ENCODE data around the gene NFXL1.

NFXL1 gene

GRCh38 chr4:47852136-47852535, 62.2 kb downstream of the NFXL1 start:
- Histone ChIP-seq H2AFZ (ENCODE audit: low read length) (no peak overlapping the region), H3K27ac (ENCODE audit: low read depth, low read length, poor library complexity, severe bottlenecking) (no peak overlapping the region), H3K9ac (ENCODE audit: low read length) (no peak overlapping the region), H3K36me3 (ENCODE audit: insufficient read depth, low read length) (peaks cover 60% of the 10 kb centered on the region), H3K9me2 (ENCODE audit: low read depth, low read length) (no peaks in the 10 kb centered on the region), H4K20me1 (ENCODE audit: insufficient read depth, low read length) (no peaks in the 10 kb centered on the region), H3K9me3 (ENCODE audit: low read length) (no peaks in the 10 kb centered on the region), H3K79me2 (ENCODE audit: insufficient read depth, low read length) (no peaks in the 10 kb centered on the region), H3F3A (ENCODE audit: insufficient read depth, low read length) (no peaks in the 10 kb centered on the region), H3K4me3 (ENCODE audit: low read depth, low read length, poor library complexity, severe bottlenecking) (no peak overlapping the region), H3K4me1 (ENCODE audit: insufficient read depth, low read length, severe bottlenecking) (no peaks in the 10 kb centered on the region), H3K27me3 (ENCODE audit: insufficient read depth, low read length) (no peaks in the 10 kb centered on the region), H3K4me2 (ENCODE audit: low read length) (no peak overlapping the region)
- TF ChIP-seq, protein P1, sequence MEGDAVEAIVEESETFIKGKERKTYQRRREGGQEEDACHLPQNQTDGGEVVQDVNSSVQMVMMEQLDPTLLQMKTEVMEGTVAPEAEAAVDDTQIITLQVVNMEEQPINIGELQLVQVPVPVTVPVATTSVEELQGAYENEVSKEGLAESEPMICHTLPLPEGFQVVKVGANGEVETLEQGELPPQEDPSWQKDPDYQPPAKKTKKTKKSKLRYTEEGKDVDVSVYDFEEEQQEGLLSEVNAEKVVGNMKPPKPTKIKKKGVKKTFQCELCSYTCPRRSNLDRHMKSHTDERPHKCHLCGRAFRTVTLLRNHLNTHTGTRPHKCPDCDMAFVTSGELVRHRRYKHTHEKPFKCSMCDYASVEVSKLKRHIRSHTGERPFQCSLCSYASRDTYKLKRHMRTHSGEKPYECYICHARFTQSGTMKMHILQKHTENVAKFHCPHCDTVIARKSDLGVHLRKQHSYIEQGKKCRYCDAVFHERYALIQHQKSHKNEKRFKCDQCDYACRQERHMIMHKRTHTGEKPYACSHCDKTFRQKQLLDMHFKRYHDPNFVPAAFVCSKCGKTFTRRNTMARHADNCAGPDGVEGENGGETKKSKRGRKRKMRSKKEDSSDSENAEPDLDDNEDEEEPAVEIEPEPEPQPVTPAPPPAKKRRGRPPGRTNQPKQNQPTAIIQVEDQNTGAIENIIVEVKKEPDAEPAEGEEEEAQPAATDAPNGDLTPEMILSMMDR (IDR thresholded peaks at IDR 0.05; ENCODE audit: low read length): no peak
- TF ChIP-seq EZH2 (IDR thresholded peaks at IDR 0.05; ENCODE audit: borderline replicate concordance, low read length): no peak

DNA sequence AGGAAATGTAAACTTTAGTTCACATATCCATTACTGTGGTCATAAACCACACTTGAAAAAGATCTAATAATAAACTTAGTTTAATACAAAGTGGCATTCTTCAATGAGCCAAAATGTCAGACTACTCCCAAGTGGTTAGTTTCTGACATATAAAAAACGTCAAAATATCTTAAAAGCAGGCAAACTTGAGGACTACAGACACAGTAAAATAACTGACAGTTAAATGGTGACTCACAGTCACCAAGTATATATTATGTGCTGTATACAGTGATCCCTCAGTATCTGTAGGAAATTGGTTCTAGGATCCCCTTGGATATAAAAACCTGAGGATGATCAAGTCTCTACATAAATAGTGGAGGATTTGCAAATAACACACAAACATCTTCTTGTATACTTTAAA, 64.9 kb downstream of the NFXL1 start:
- H3K9me3 ChIP-seq (ENCODE audit: low read length): no peaks in the 10 kb centered on the region
- H3K27ac ChIP-seq (ENCODE audit: low read depth, low read length, poor library complexity, severe bottlenecking): no peak overlapping the region
- peaks cover 63% of the 10 kb centered on the region for H3K36me3 ChIP-seq (ENCODE audit: insufficient read depth, low read length)
- H3K4me3 ChIP-seq (ENCODE audit: low read depth, low read length, poor library complexity, severe bottlenecking): no peak overlapping the region
- no peaks in the 10 kb centered on the region for H3K27me3 ChIP-seq (ENCODE audit: insufficient read depth, low read length)
- no peak overlapping the region for H3K4me2 ChIP-seq (ENCODE audit: low read length)
- no peaks in the 10 kb centered on the region for H3F3A ChIP-seq (ENCODE audit: insufficient read depth, low read length)
- no peaks in the 10 kb centered on the region for H3K4me1 ChIP-seq (ENCODE audit: insufficient read depth, low read length, severe bottlenecking)
- no peak for TF ChIP-seq EZH2 (IDR thresholded peaks at IDR 0.05; ENCODE audit: borderline replicate concordance, low read length)
- TF ChIP-seq, protein P1 (IDR thresholded peaks at IDR 0.05; ENCODE audit: low read length): no peak
- no peaks in the 10 kb centered on the region for H3K9me2 ChIP-seq (ENCODE audit: low read depth, low read length)
- no peak overlapping the region for H3K9ac ChIP-seq (ENCODE audit: low read length)
- no peak overlapping the region for H2AFZ ChIP-seq (ENCODE audit: low read length)
- H4K20me1 ChIP-seq (ENCODE audit: insufficient read depth, low read length): no peaks in the 10 kb centered on the region
- no peaks in the 10 kb centered on the region for H3K79me2 ChIP-seq (ENCODE audit: insufficient read depth, low read length)

GRCh38 chr4:47848041-47848440, 66.3 kb downstream of the NFXL1 start:
- H3K4me2 ChIP-seq (ENCODE audit: low read length): no peak overlapping the region
- H3K36me3 ChIP-seq (ENCODE audit: insufficient read depth, low read length): peaks cover 55% of the 10 kb centered on the region
- no peak overlapping the region for H2AFZ ChIP-seq (ENCODE audit: low read length)

More at GRCh38 chr4:47848041-47848440, 66.3 kb downstream of the NFXL1 start:
- TF ChIP-seq, protein P1 (IDR thresholded peaks at IDR 0.05; ENCODE audit: low read length): no peak
- TF ChIP-seq EZH2 (IDR thresholded peaks at IDR 0.05; ENCODE audit: borderline replicate concordance, low read length): no peak
- H3K9ac ChIP-seq (ENCODE audit: low read length): no peak overlapping the region
- no peaks in the 10 kb centered on the region for H3K9me3 ChIP-seq (ENCODE audit: low read length)
- H3K4me3 ChIP-seq (ENCODE audit: low read depth, low read length, poor library complexity, severe bottlenecking): no peak overlapping the region
- no peaks in the 10 kb centered on the region for H4K20me1 ChIP-seq (ENCODE audit: insufficient read depth, low read length)
- no peaks in the 10 kb centered on the region for H3K27me3 ChIP-seq (ENCODE audit: insufficient read depth, low read length)
- H3K4me1 ChIP-seq (ENCODE audit: insufficient read depth, low read length, severe bottlenecking): no peaks in the 10 kb centered on the region
- no peaks in the 10 kb centered on the region for H3F3A ChIP-seq (ENCODE audit: insufficient read depth, low read length)
- no peaks in the 10 kb centered on the region for H3K79me2 ChIP-seq (ENCODE audit: insufficient read depth, low read length)
- no peaks in the 10 kb centered on the region for H3K9me2 ChIP-seq (ENCODE audit: low read depth, low read length)
- H3K27ac ChIP-seq (ENCODE audit: low read depth, low read length, poor library complexity, severe bottlenecking): no peak overlapping the region

Measured in OCI-LY1 (cell line).